Activated CD8-positive, alpha-beta memory T cell treated with anti-CD3 and anti-CD28 coated beads, Interleukin-2, amount 50 U/mL, for 24 hours (primary cell): ENCODE data around the gene CLPX.
"Not testable (repeated sequence)": the region's sequence is repeated elsewhere in the genome, so short reads cannot be mapped to it uniquely, and the experiment has no call there.

Experiments used
- DNase-seq: peaks from one replicate; pipeline ENCODE4 v3.0.0-alpha.2; 2020; ENCODE audit errors: extremely low read depth

The CLPX gene

GRCh38 chr15:65101891-65102708 is 83.0 kb downstream of the CLPX start:
- no peak for DNase-seq

GRCh38 chr15:65101411-65101890 is 83.7 kb downstream of the CLPX start:
- DNase-seq, result no peak

GRCh38 chr15:65100442-65100841 is 84.7 kb downstream of the CLPX start:
- no peak for DNase-seq

GRCh38 chr15:65099801-65100200 is 85.3 kb downstream of the CLPX start:
- not testable (repeated sequence) for DNase-seq

DNA sequence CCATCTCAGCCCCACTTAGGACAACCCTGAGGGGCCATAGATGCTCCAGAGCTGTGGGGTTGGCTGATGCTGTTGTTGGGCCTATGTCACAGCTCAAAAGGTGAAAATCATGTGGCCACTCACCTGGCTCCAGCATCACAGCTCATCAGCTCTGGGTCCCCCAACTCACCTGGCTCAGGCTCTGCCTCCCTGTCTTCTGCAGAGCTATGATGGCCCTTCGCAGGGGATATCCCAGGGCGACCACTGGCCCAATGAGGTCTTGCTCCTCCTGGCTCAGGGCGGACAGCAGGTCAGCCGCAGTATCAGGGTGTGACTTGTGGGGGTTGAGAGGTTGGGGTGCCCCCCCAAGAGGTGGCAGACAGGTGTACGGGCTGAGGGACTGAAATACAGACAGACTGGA is 85.8 kb downstream of the CLPX start:
- no peak for DNase-seq
